Esophagus muscularis mucosa (tissue), 3 donors: ENCODE results near the gene SLX1B.
"Not testable (repeated sequence)": the region's sequence is repeated elsewhere in the genome, so short reads cannot be mapped to it uniquely, and the experiment has no call there.

Experiments
- EP300 ChIP-seq: sonication (generic); formaldehyde crosslinking; IDR thresholded peaks from one replicate; pipeline ENCODE4 v1.6.1; 2017; ENCODE audit warnings: antibody characterized with exemption
- POLR2AphosphoS5 ChIP-seq, 2 donors: sonication (generic); formaldehyde crosslinking; IDR thresholded peaks; one replicate each; pipeline ENCODE4 v1.6.1; 2017; ENCODE audit warnings: antibody characterized with exemption in 2 of 2

- TF ChIP-seq POLR2AphosphoS5 (IDR thresholded peaks at IDR 0.05); EP300: not testable (repeated sequence)
Observed at GRCh38 chr16:29459706-29460646, 5.6 kb downstream of the SLX1B start, which contains the start of gene SULT1A4.
